Epithelial cell of proximal tubule (primary cell): Measurements from ENCODE around the gene KRTAP5-7. TPM values are rescaled to one million over a fixed set of nuclear protein-coding genes. Genes with fewer than 3 reads are reported as not detected.

Source experiments
- DNase-seq: peaks from one replicate; pipeline ENCODE4 v3.0.0-alpha.2; 2011; ENCODE audit warnings: low read depth
- H3K4me3 ChIP-seq: 2 replicates; pipeline ENCODE4 v1.5.1; 2011; ENCODE audit warnings: low read depth, mild to moderate bottlenecking, low read length
- total RNA-seq: library from RNA; depleted of rRNA; stranded (reverse); fragments of >200 nt; gene quantifications from 2 replicates; pipeline ENCODE4 v1.2.3, GENCODE V29; 2015
- TF ChIP-seq, protein P1 (sequence below): conservative IDR thresholded peaks from 2 replicates; pipeline ENCODE4 v1.5.1; 2012; ENCODE audit warnings: low read depth, mild to moderate bottlenecking, low read length

Gene KRTAP5-7
- total RNA-seq, 1 donor from 2014 or later, result not detected

DNA sequence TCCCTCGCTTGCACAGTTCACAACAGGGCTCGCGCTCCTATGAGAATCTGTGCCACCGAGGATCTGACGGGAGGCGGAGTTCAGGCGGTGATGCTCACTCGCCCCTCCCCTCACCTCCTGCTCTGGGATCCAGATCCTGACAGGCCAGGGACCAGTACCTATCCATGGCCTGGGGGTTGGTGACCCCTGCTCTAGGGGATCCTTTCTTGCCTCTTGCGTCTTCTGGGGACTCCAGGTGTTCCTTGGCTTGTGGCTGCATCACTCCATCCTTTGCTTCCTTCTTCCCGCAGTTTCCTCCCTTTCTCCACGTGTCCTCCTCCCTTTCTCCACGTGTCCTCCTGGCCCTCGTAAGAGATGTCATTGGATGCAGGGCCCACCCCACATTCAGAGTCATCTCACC lies 30.6 kb upstream of the KRTAP5-7 start:
- no peak for DNase-seq
- TF ChIP-seq, protein P1, sequence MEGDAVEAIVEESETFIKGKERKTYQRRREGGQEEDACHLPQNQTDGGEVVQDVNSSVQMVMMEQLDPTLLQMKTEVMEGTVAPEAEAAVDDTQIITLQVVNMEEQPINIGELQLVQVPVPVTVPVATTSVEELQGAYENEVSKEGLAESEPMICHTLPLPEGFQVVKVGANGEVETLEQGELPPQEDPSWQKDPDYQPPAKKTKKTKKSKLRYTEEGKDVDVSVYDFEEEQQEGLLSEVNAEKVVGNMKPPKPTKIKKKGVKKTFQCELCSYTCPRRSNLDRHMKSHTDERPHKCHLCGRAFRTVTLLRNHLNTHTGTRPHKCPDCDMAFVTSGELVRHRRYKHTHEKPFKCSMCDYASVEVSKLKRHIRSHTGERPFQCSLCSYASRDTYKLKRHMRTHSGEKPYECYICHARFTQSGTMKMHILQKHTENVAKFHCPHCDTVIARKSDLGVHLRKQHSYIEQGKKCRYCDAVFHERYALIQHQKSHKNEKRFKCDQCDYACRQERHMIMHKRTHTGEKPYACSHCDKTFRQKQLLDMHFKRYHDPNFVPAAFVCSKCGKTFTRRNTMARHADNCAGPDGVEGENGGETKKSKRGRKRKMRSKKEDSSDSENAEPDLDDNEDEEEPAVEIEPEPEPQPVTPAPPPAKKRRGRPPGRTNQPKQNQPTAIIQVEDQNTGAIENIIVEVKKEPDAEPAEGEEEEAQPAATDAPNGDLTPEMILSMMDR, result no peak
- no peak overlapping the region for H3K4me3 ChIP-seq

- DNase-seq, result no peak
- H3K4me3 ChIP-seq, result no peak overlapping the region
- TF ChIP-seq, protein P1, result no peak
Measured at GRCh38 chr11:71498091-71498490, 29.0 kb upstream of the KRTAP5-7 start.

DNA sequence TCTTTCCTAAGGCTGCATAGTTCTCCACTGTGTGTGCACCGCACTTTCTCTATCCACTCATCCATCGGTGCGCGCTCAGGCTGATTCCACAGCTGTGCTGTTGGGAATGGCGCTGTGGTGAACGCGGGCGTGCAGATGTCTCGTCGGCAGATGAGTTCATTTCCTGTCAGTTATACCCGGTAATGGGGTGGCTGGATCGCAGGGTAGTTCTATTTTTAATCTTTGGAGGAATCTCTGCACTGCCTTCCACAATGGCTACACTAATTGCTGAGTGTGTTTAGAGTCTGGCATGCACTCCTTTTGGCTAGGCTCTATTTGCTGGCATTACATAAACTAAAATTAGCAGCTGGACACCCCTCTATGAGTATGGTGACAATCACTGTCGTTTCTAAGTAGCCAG lies 27.9 kb upstream of the KRTAP5-7 start:
- DNase-seq, result no peak
- TF ChIP-seq, protein P1, result no peak

GRCh38 chr11:71499546-71499945 lies 27.5 kb upstream of the KRTAP5-7 start:
- no peak for DNase-seq
- no peak overlapping the region for H3K4me3 ChIP-seq
- TF ChIP-seq, protein P1, result no peak

More for the DNA sequence above, 27.9 kb upstream of the KRTAP5-7 start:
- H3K4me3 ChIP-seq, result no peak overlapping the region

GRCh38 chr11:71500601-71501021 lies 26.5 kb upstream of the KRTAP5-7 start:
- DNase-seq, result no peak
- TF ChIP-seq, protein P1, result no peak

GRCh38 chr11:71501071-71501985 lies 25.7 kb upstream of the KRTAP5-7 start:
- no peak for DNase-seq
- TF ChIP-seq, protein P1, result no peak

More at GRCh38 chr11:71500601-71501021, 26.5 kb upstream of the KRTAP5-7 start:
- no peak overlapping the region for H3K4me3 ChIP-seq

More at GRCh38 chr11:71501071-71501985, 25.7 kb upstream of the KRTAP5-7 start:
- H3K4me3 ChIP-seq, result no peak overlapping the region
